Ascending aorta (tissue), 2 donors: Measurements from ENCODE around the gene DGKG. TPM values are rescaled to one million over a fixed set of nuclear protein-coding genes. Genes with fewer than 3 reads are reported as not detected.

Source experiments
- DNase-seq, 2 donors: peaks; one replicate each; pipeline ENCODE4 v3.0.0-alpha.2; 2019; ENCODE audit warnings: low spot score in 2 of 2
- H3K27ac ChIP-seq, 2 donors: fragments of 200-600 bp; sonication (generic); one replicate each; pipeline ENCODE4 v1.5.1; 2016 to 2017; ENCODE audit warnings: mild to moderate bottlenecking in 1 of 2
- H3K27me3 ChIP-seq: fragments of 200-600 bp; sonication (generic); one replicate; pipeline ENCODE4 v1.5.1; 2017
- H3K36me3 ChIP-seq, 2 donors: fragments of 200-600 bp; sonication (generic); one replicate each; pipeline ENCODE4 v1.5.1; 2016
- H3K4me1 ChIP-seq, 2 donors: fragments of 200-600 bp; sonication (generic); one replicate each; pipeline ENCODE4 v1.5.1; 2016 to 2017; ENCODE audit warnings: mild to moderate bottlenecking in 1 of 2
- H3K4me3 ChIP-seq, 2 donors: fragments of 200-600 bp; sonication (generic); one replicate each; pipeline ENCODE4 v1.5.1; 2016 to 2017; ENCODE audit warnings: mild to moderate bottlenecking in 1 of 2
- H3K9me3 ChIP-seq, 2 donors: fragments of 200-600 bp; sonication (generic); one replicate each; pipeline ENCODE4 v1.5.1; 2016
- CTCF ChIP-seq, 3 experiments: fragments of 200-600 bp in 2 of 3; fragments of 450-650 bp in 1 of 3; sonication (generic) in 2 of 3; IDR thresholded peaks; one replicate each; pipeline ENCODE4 v1.5.1; 2016 to 2019; ENCODE audit warnings: antibody characterized with exemption in 3 of 3, mild to moderate bottlenecking in 1 of 3, moderate library complexity in 1 of 3
- intact Hi-C: fragments of 100-400 bp; cut with DNase I; formaldehyde crosslinking; loops from one replicate; pipeline ENCODE4 v1.15.1; 2023
- total RNA-seq: library from RNA; depleted of rRNA; stranded (reverse); fragments of >200 nt; gene quantifications from one replicate; pipeline ENCODE4 v1.1.0, GENCODE V29; 2016

DGKG gene
- total RNA-seq, 1 donor from 2014 or later: 11.1 TPM

DNA sequence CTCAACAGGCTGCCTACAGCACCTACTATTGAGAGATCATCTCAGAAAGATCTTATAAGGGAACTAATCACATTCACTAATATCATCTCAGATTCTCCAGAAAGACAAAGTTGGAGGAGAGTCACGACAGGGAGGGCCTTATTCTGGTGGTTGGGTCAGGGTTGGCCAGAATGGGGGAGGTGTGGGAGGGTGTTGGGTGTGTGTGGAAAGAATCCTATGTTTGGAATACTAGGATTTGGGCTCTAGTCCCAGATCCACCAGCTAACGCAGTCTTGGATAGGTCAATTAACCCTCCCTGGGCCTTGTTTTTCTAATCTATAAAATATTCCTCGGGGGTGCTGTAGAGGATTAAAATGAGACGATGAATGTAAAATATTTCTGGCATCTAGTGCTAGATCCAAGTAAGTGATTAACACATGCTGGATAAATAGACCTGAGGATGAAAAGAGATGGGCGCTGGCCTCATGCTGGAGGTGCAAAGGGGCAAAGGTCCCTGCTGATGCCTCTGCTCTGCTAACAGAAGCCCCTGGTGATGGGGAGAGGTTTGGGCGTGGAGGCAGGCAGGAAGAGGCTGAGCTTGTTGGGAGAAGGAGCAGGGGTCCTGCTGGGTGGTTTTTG, 185.6 kb downstream of the DGKG start:
- no peak for DNase-seq
- Histone ChIP-seq H3K9me3 (no peaks in the 10 kb centered on the region), H3K4me3 (no peak overlapping the region), H3K27me3 (no peaks in the 10 kb centered on the region), H3K4me1 (no peaks in the 10 kb centered on the region), H3K36me3 (no peaks in the 10 kb centered on the region), H3K27ac (no peak overlapping the region)
- TF ChIP-seq CTCF (IDR thresholded peaks at IDR 0.05): no peak
- intact Hi-C loops: no loop called here

DNA sequence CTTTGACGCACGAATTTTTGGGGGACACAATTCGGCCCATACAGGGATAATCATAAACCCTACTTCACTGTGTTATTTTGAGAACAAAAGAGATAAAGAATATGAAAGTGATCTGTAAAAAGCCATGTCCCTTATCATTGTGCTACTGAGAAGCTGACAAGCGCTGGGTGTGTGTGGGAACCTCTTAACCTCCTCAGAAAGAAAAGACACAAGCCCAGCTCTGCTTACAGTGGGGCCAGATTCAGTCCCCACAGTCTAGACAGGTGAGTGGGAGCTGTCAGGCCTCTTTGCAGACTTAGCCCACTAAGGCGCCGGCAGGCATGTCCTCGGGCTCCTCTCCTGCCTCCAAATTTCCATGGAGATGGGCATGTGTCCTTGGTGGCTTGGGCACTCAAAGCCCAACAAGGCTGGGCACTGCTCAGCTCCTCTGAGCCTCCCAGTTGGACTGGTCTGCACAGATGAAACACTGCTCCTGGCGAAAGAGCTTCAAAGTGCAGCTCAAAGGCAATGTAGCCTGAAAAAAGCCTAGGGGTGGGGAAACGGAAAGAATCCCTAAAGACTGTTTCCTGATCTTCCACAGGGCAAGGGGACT, 188.7 kb downstream of the DGKG start:
- no peak overlapping the region for H3K4me3 ChIP-seq
- intact Hi-C loops: no loop called here
- no peak for TF ChIP-seq CTCF (IDR thresholded peaks at IDR 0.05)
- H3K27me3 ChIP-seq: no peaks in the 10 kb centered on the region
- no peak for DNase-seq
- no peak overlapping the region for H3K27ac ChIP-seq
- no peaks in the 10 kb centered on the region for H3K4me1 ChIP-seq
- H3K9me3 ChIP-seq: no peaks in the 10 kb centered on the region
- no peaks in the 10 kb centered on the region for H3K36me3 ChIP-seq

DNA sequence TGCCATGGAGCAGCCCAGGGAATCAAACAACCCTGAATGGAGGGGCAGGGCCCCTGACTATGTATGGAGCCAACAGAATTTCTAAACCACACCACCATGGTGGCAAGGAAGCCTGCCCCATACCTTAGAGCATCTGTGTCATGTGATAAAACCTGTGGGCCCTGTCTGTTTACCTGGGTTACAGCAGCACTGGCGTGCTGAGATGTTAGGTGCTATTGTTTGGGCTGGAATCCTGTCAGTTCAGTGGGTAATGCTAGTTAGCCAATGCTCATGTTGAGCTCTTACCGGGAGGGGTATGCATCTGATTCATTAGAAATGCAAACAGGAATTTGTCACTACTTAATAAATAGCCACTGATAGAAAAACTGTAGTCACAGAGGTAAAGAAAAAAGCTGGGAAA, 189.7 kb downstream of the DGKG start:
- no peaks in the 10 kb centered on the region for H3K9me3 ChIP-seq
- H3K4me3 ChIP-seq: no peak overlapping the region
- no peak for DNase-seq
- no peak for TF ChIP-seq CTCF (IDR thresholded peaks at IDR 0.05)
- H3K27me3 ChIP-seq: no peaks in the 10 kb centered on the region
- no peak overlapping the region for H3K27ac ChIP-seq
- H3K4me1 ChIP-seq: no peaks in the 10 kb centered on the region
- no peaks in the 10 kb centered on the region for H3K36me3 ChIP-seq
- intact Hi-C loops: no loop called here

GRCh38 chr3:186171521-186171920, 190.5 kb downstream of the DGKG start:
- Histone ChIP-seq H3K4me3 (no peak overlapping the region), H3K27me3 (no peaks in the 10 kb centered on the region), H3K4me1 (no peaks in the 10 kb centered on the region), H3K9me3 (no peaks in the 10 kb centered on the region), H3K27ac (no peak overlapping the region), H3K36me3 (no peaks in the 10 kb centered on the region)
- DNase-seq: no peak
- no peak for TF ChIP-seq CTCF (IDR thresholded peaks at IDR 0.05)
- intact Hi-C loops: no loop called here

- Histone ChIP-seq H3K4me3 (no peak overlapping the region), H3K4me1 (no peaks in the 10 kb centered on the region), H3K27me3 (no peaks in the 10 kb centered on the region), H3K36me3 (no peaks in the 10 kb centered on the region), H3K27ac (no peak overlapping the region), H3K9me3 (no peaks in the 10 kb centered on the region)
- TF ChIP-seq CTCF (IDR thresholded peaks at IDR 0.05): no peak
- no peak for DNase-seq
- intact Hi-C loops: no loop called here
Measured at GRCh38 chr3:186170516-186170915, 191.5 kb downstream of the DGKG start.
